Smooth muscle cell (in vitro differentiated cells): ENCODE data around the gene HIVEP3. TPM values are rescaled to one million over a fixed set of nuclear protein-coding genes. Genes with fewer than 3 reads are reported as not detected.

ENCODE experiments used
- DNase-seq: peaks from one replicate; lab custom pipeline; 2025; ENCODE audit not compliant: unreplicated experiment; lab: John Stamatoyannopoulos, UW
- H2AFZ ChIP-seq: fragments of 200-600 bp; sonication (generic); 2 replicates; pipeline ENCODE4 v1.6.0; 2016; ENCODE audit warnings: antibody characterized with exemption, low read depth, mild to moderate bottlenecking
- H3F3A ChIP-seq: fragments of 200-600 bp; sonication (generic); 2 replicates; pipeline ENCODE4 v1.6.0; 2017; ENCODE audit warnings: antibody characterized with exemption, low read depth
- H3K27ac ChIP-seq: fragments of 200-600 bp; sonication (generic); 2 replicates; pipeline ENCODE4 v1.5.1; 2016; ENCODE audit warnings: low read depth, mild to moderate bottlenecking
- H3K27me3 ChIP-seq: fragments of 200-600 bp; sonication (generic); 2 replicates; pipeline ENCODE4 v1.6.1; 2016; ENCODE audit warnings: low read depth, mild to moderate bottlenecking
- H3K36me3 ChIP-seq: fragments of 200-600 bp; sonication (generic); 2 replicates; pipeline ENCODE4 v1.5.1; 2016; ENCODE audit warnings: low read depth
- H3K4me1 ChIP-seq: fragments of 200-600 bp; sonication (generic); 2 replicates; pipeline ENCODE4 v1.5.1; 2016; ENCODE audit warnings: low read depth
- H3K4me2 ChIP-seq: fragments of 200-600 bp; sonication (generic); 2 replicates; pipeline ENCODE4 v1.6.0; 2016; ENCODE audit warnings: mild to moderate bottlenecking
- H3K4me3 ChIP-seq: fragments of 200-600 bp; sonication (generic); 2 replicates; pipeline ENCODE4 v1.5.1; 2016; ENCODE audit warnings: mild to moderate bottlenecking
- H3K79me2 ChIP-seq: fragments of 200-600 bp; sonication (generic); 2 replicates; pipeline ENCODE4 v1.6.0; 2016; ENCODE audit warnings: low read depth, mild to moderate bottlenecking
- H3K9ac ChIP-seq: fragments of 200-600 bp; sonication (generic); 2 replicates; pipeline ENCODE4 v1.6.0; 2016; ENCODE audit warnings: low read depth
- H3K9me3 ChIP-seq: fragments of 200-600 bp; sonication (generic); replicated peaks from 2 replicates; pipeline ENCODE4 v1.5.1; 2016; ENCODE audit warnings: low read depth
- H4K20me1 ChIP-seq: fragments of 200-600 bp; sonication (generic); 2 replicates; pipeline ENCODE4 v1.6.0; 2016; ENCODE audit warnings: low read depth
- WGBS: methylation state at CpG from one replicate; pipeline ENCODE4 v1.1.7; 2016; ENCODE audit warnings: low lambda C conversion rate; 5-methylcytosine and 5-hydroxymethylcytosine counted together
- polyA plus RNA-seq: library from polyadenylated mRNA; unstranded; fragments of >200 nt; fragmentation: Nextera tagmentation; extraction: Ambion mirVana; gene quantifications from 2 replicates; pipeline ENCODE4 v1.2.1, GENCODE V29; 2016
- total RNA-seq: library from RNA; depleted of rRNA; stranded (reverse); fragments of >200 nt; gene quantifications from 2 replicates; pipeline ENCODE4 v1.2.3, GENCODE V29; 2014
- TF ChIP-seq, protein P1 (sequence below): fragments of 200-600 bp; sonication (generic); IDR thresholded peaks from 2 replicates; pipeline ENCODE4 v1.5.1; 2017; ENCODE audit warnings: borderline replicate concordance, mild to moderate bottlenecking, antibody characterized with exemption; ENCODE audit not compliant: insufficient read depth, poor library complexity, severe bottlenecking

Gene HIVEP3
- total and polyA plus RNA-seq, 2 experiments from 2014 or later, result 2.1 to 6.4 TPM

- peak overlapping the region; percentile 72 for H3K4me2 ChIP-seq
- no peak overlapping the region for H2AFZ ChIP-seq
- H3K27me3 ChIP-seq, result no peaks in the 10 kb centered on the region
- H3K4me1 ChIP-seq, result peaks cover 33% of the 10 kb centered on the region
- no peak overlapping the region for H3K9ac ChIP-seq
- H3K79me2 ChIP-seq, result no peaks in the 10 kb centered on the region
- no peaks in the 10 kb centered on the region for H4K20me1 ChIP-seq
- no peak overlapping the region for H3K4me3 ChIP-seq
- TF ChIP-seq, protein P1, sequence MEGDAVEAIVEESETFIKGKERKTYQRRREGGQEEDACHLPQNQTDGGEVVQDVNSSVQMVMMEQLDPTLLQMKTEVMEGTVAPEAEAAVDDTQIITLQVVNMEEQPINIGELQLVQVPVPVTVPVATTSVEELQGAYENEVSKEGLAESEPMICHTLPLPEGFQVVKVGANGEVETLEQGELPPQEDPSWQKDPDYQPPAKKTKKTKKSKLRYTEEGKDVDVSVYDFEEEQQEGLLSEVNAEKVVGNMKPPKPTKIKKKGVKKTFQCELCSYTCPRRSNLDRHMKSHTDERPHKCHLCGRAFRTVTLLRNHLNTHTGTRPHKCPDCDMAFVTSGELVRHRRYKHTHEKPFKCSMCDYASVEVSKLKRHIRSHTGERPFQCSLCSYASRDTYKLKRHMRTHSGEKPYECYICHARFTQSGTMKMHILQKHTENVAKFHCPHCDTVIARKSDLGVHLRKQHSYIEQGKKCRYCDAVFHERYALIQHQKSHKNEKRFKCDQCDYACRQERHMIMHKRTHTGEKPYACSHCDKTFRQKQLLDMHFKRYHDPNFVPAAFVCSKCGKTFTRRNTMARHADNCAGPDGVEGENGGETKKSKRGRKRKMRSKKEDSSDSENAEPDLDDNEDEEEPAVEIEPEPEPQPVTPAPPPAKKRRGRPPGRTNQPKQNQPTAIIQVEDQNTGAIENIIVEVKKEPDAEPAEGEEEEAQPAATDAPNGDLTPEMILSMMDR, result no peak
- DNase-seq, result no peak
- H3K27ac ChIP-seq, result no peak overlapping the region
- no peaks in the 10 kb centered on the region for H3K36me3 ChIP-seq
- no peaks in the 10 kb centered on the region for H3K9me3 ChIP-seq
- 58% methylated on average over 16 of the region's 16 CpGs for WGBS
- no peaks in the 10 kb centered on the region for H3F3A ChIP-seq
Measured at GRCh38 chr1:41487126-41488039, 431.3 kb downstream of the HIVEP3 start.

GRCh38 chr1:41486371-41487125 lies 432.2 kb downstream of the HIVEP3 start:
- Histone ChIP-seq H3K9ac (no peak overlapping the region), H3K27me3 (no peaks in the 10 kb centered on the region), H3K9me3 (no peaks in the 10 kb centered on the region), H4K20me1 (no peaks in the 10 kb centered on the region), H3K4me2 (peak overlapping the region; percentile 72), H2AFZ (peak overlapping the region; percentile 56), H3K27ac (peak overlapping the region; percentile 0), H3K79me2 (no peaks in the 10 kb centered on the region), H3K4me3 (no peak overlapping the region), H3F3A (no peaks in the 10 kb centered on the region), H3K36me3 (no peaks in the 10 kb centered on the region), H3K4me1 (peaks cover 33% of the 10 kb centered on the region)
- no peak for DNase-seq
- TF ChIP-seq, protein P1, result no peak
- WGBS, result 20% methylated on average over 23 of the region's 23 CpGs

DNA sequence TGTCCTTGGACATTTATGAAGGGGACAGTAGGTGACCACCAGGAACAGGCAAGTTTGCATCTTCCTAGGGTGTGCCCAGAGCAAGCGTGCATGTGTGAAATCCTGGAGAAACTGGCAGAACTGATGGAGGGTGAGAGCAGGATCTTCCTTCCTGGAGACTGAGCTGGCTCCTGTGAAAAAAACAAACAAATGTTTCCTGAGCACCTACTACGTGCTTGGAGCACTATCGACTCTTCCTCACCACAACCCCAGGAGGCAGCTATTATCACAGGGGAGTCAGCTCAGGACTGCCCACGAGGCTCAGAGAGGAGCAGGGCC lies 432.7 kb downstream of the HIVEP3 start:
- H3K27ac ChIP-seq, result peak overlapping the region; percentile 0

More for the DNA sequence above, 432.7 kb downstream of the HIVEP3 start:
- Histone ChIP-seq H3K9ac (no peak overlapping the region), H2AFZ (no peak overlapping the region), H3K27me3 (no peaks in the 10 kb centered on the region), H4K20me1 (no peaks in the 10 kb centered on the region), H3F3A (no peaks in the 10 kb centered on the region), H3K79me2 (no peaks in the 10 kb centered on the region), H3K4me1 (peaks cover 33% of the 10 kb centered on the region), H3K36me3 (no peaks in the 10 kb centered on the region), H3K4me2 (peak overlapping the region; percentile 72), H3K9me3 (no peaks in the 10 kb centered on the region), H3K4me3 (no peak overlapping the region)
- DNase-seq, result no peak
- TF ChIP-seq, protein P1, result no peak
- WGBS, result 55% methylated on average over 4 of the region's 4 CpGs
